ACC112 (cell line): ENCODE data around the gene MRPS22.

Source experiments
- H2AFZ ChIP-seq: fragments of 200-600 bp; sonication (generic); one replicate; pipeline ENCODE4 v1.6.0; 2017; ENCODE audit warnings: antibody characterized with exemption, low read length; ENCODE audit not compliant: unreplicated experiment
- H3K27ac ChIP-seq: fragments of 200-600 bp; sonication (generic); 2 replicates; pipeline ENCODE4 v1.5.1; 2014; ENCODE audit warnings: low read depth, mild to moderate bottlenecking, antibody characterized with exemption, low read length, moderate library complexity
- H3K27me3 ChIP-seq: fragments of 200-600 bp; sonication (generic); 2 replicates; pipeline ENCODE4 v1.6.1; 2014; ENCODE audit warnings: mild to moderate bottlenecking, antibody characterized with exemption, low read length, moderate library complexity, mixed read lengths; ENCODE audit not compliant: insufficient read depth
- H3K36me3 ChIP-seq: fragments of 200-600 bp; sonication (generic); 2 replicates; pipeline ENCODE4 v1.6.1; 2016; ENCODE audit warnings: mild to moderate bottlenecking, antibody characterized with exemption, low read length, moderate library complexity, mixed read lengths; ENCODE audit not compliant: insufficient read depth
- H3K4me1 ChIP-seq: fragments of 200-600 bp; sonication (generic); one replicate; pipeline ENCODE4 v1.6.1; 2016; ENCODE audit warnings: low read length, mixed read lengths; ENCODE audit not compliant: insufficient read depth, unreplicated experiment, control insufficient read depth
- H3K4me3 ChIP-seq: fragments of 200-600 bp; sonication (generic); 2 replicates; pipeline ENCODE4 v1.5.1; 2014; ENCODE audit warnings: mild to moderate bottlenecking, low read depth, low read length
- H3K79me2 ChIP-seq: fragments of 200-600 bp; sonication (generic); one replicate; pipeline ENCODE4 v1.6.0; 2016; ENCODE audit warnings: low read length; ENCODE audit not compliant: control insufficient read depth, unreplicated experiment, insufficient read depth

The MRPS22 gene

DNA sequence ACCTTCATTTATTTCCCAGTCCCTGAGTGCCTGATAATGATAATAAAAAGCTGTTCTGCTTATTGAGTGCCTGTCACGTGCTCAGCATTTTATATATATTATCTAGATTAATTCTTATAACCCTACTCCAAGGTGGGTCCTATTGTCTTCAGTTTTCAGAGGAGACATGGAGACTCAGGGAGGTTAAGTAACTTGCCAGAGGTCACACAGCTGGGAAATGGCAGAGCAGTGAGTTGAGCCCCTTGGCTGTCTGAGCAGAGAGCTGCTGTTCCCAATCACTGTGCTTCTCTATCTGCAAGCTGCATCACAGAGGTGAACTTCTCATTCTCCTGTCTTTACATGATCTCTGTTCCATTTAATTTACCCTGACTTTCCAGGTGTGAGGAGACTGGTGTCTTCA, 32.3 kb upstream of the MRPS22 start:
- peaks cover 44% of the 10 kb centered on the region for H3K4me1 ChIP-seq

GRCh38 chr3:139312416-139312815, 31.4 kb upstream of the MRPS22 start:
- H3K4me3 ChIP-seq, result no peak overlapping the region
- no peaks in the 10 kb centered on the region for H3K36me3 ChIP-seq
- H2AFZ ChIP-seq, result no peak overlapping the region
- no peak overlapping the region for H3K27ac ChIP-seq
- H3K27me3 ChIP-seq, result no peaks in the 10 kb centered on the region
- no peaks in the 10 kb centered on the region for H3K79me2 ChIP-seq
- peaks cover 44% of the 10 kb centered on the region for H3K4me1 ChIP-seq

More for the DNA sequence above, 32.3 kb upstream of the MRPS22 start:
- Histone ChIP-seq H3K36me3 (no peaks in the 10 kb centered on the region), H3K79me2 (no peaks in the 10 kb centered on the region), H3K27ac (no peak overlapping the region), H3K4me3 (no peak overlapping the region), H3K27me3 (no peaks in the 10 kb centered on the region), H2AFZ (no peak overlapping the region)

DNA sequence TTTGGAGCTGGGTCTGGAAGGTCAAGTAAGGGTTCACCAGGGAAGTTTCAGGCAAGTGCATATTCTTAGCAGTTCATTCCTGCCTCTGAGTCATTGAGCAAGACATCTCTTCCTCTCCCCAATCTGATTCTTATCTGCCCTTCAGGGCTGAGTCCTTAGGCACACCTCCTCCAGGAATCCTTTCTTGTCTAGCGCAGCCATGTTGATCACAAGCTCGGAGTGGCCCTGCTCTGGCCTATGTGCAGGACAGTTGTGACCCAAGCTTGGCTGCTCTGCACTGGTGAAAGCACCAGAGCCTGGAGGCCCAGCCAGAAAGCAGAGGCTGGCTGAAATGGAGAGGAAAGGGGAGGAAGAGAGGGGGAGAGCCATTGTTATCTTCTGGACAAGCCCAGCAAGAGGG, 30.9 kb upstream of the MRPS22 start:
- H3K27ac ChIP-seq, result no peak overlapping the region
- H3K79me2 ChIP-seq, result no peaks in the 10 kb centered on the region
- no peaks in the 10 kb centered on the region for H3K27me3 ChIP-seq
- H3K4me3 ChIP-seq, result no peak overlapping the region
- no peak overlapping the region for H2AFZ ChIP-seq
- peaks cover 49% of the 10 kb centered on the region for H3K4me1 ChIP-seq
- no peaks in the 10 kb centered on the region for H3K36me3 ChIP-seq

GRCh38 chr3:139313921-139314320, 29.9 kb upstream of the MRPS22 start:
- Histone ChIP-seq H2AFZ (no peak overlapping the region), H3K36me3 (no peaks in the 10 kb centered on the region), H3K79me2 (no peaks in the 10 kb centered on the region), H3K27ac (no peak overlapping the region), H3K27me3 (no peaks in the 10 kb centered on the region), H3K4me3 (no peak overlapping the region), H3K4me1 (peaks cover 41% of the 10 kb centered on the region)

DNA sequence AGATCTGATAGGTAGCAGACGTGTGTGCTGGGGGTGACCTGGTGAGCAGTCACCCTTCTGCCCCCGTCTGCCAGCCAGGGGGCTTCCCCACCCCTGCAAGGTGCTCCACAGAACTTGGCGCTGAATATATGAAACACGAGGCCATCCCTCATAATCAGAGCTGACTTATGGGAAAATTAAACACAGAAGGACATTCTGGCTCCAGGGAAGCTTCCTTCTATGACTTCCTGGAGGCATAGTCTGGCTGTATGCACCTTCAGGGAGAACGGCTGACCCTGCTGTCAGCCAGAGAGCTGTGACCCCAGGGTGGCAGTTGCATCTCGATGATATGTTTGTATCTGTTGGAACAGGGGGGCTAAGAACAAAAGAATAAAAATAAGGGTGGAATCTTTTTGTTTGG, 26.6 kb upstream of the MRPS22 start:
- H3K27ac ChIP-seq, result no peak overlapping the region
- peaks cover 18% of the 10 kb centered on the region for H3K4me1 ChIP-seq
- H2AFZ ChIP-seq, result no peak overlapping the region

GRCh38 chr3:139317660-139318430, 26.0 kb upstream of the MRPS22 start:
- Histone ChIP-seq H3K27ac (no peak overlapping the region), H3K4me1 (peaks cover 11% of the 10 kb centered on the region), H3K4me3 (no peak overlapping the region), H3K79me2 (no peaks in the 10 kb centered on the region), H3K27me3 (no peaks in the 10 kb centered on the region), H3K36me3 (no peaks in the 10 kb centered on the region), H2AFZ (no peak overlapping the region)

More for the DNA sequence above, 26.6 kb upstream of the MRPS22 start:
- Histone ChIP-seq H3K79me2 (no peaks in the 10 kb centered on the region), H3K4me3 (no peak overlapping the region), H3K27me3 (no peaks in the 10 kb centered on the region), H3K36me3 (no peaks in the 10 kb centered on the region)

DNA sequence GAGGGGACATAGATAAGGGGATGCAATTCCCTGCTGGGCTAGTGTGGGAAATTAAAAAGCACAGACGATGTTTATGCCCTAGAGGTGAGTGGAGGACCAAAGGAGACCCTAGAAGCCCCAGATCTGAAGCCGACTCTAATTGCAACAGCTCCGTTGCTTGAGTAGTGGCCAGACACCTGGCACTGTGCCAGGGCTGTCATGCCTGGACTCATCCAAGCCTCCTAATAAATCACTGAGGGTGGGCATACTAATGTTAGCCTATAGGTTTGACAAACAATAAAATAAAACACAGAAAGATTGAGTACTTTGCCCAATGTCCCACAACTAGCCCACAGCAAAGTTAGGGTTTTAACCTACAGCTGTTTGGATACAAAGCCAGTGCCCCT, 25.4 kb upstream of the MRPS22 start:
- Histone ChIP-seq H3K4me3 (no peak overlapping the region), H2AFZ (no peak overlapping the region), H3K27ac (no peak overlapping the region), H3K36me3 (no peaks in the 10 kb centered on the region), H3K4me1 (peaks cover 5% of the 10 kb centered on the region), H3K79me2 (no peaks in the 10 kb centered on the region), H3K27me3 (no peaks in the 10 kb centered on the region)

DNA sequence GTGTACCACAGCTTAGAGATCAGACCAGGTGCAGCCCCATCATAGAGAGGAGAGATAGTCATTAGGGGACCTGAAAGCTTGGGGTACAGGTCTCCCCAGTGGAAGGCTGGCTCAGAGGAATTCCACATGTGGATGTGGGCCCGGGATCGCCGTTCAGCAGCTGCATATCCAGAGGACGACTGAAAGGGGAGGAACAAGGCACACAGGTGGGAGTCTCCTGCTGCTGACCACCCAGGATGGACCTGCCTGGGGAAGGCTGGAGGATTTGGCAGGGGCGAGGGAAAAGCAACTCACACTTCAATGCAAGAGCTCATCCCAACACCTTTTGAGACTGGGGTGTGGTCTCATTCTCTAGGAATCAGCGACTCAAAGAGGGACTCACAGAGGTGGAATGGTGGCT, 25.0 kb upstream of the MRPS22 start:
- no peak overlapping the region for H2AFZ ChIP-seq
- H3K27ac ChIP-seq, result no peak overlapping the region
- peaks cover 5% of the 10 kb centered on the region for H3K4me1 ChIP-seq
- H3K4me3 ChIP-seq, result no peak overlapping the region
- no peaks in the 10 kb centered on the region for H3K79me2 ChIP-seq
- H3K36me3 ChIP-seq, result no peaks in the 10 kb centered on the region
- H3K27me3 ChIP-seq, result no peaks in the 10 kb centered on the region

- Histone ChIP-seq H2AFZ (no peak overlapping the region), H3K27me3 (no peaks in the 10 kb centered on the region), H3K27ac (no peak overlapping the region), H3K79me2 (no peaks in the 10 kb centered on the region), H3K36me3 (no peaks in the 10 kb centered on the region), H3K4me3 (no peak overlapping the region), H3K4me1 (peaks cover 5% of the 10 kb centered on the region)
Measured at GRCh38 chr3:139319428-139320402, 24.1 kb upstream of the MRPS22 start.

- Histone ChIP-seq H2AFZ (no peak overlapping the region), H3K4me1 (peaks cover 5% of the 10 kb centered on the region), H3K4me3 (no peak overlapping the region), H3K27ac (no peak overlapping the region), H3K27me3 (no peaks in the 10 kb centered on the region), H3K36me3 (no peaks in the 10 kb centered on the region), H3K79me2 (no peaks in the 10 kb centered on the region)
Measured at GRCh38 chr3:139320551-139321309, 23.1 kb upstream of the MRPS22 start.
